Femur (tissue), 1 donor: ENCODE measurements around the gene GADL1.
A peak's percentile ranks its signal among the peaks of the same experiment; 100 is the strongest.

Source experiments
- DNase-seq: peaks from one replicate; pipeline ENCODE4 v3.0.0-alpha.2; 2017

The GADL1 gene

DNA sequence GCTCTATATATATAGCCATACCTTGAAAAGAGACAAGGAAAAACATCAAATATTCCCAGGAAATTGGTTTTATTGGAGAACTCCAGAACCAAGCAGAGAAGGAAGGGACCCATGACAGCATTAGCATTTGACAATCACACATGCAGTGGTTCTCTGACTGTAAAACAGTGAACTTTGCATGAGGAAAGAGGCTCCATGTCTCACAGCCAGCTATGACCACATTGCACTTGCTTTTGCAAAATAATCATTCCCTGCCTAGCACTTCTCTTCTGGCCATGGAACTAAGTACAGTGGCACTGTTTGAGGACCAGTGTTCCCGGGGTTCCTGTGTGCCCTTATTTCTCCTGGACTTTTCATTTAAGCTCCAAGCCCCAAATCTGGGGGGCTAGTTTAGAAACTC, 202.5 kb downstream of the GADL1 start:
- no peak for DNase-seq

DNA sequence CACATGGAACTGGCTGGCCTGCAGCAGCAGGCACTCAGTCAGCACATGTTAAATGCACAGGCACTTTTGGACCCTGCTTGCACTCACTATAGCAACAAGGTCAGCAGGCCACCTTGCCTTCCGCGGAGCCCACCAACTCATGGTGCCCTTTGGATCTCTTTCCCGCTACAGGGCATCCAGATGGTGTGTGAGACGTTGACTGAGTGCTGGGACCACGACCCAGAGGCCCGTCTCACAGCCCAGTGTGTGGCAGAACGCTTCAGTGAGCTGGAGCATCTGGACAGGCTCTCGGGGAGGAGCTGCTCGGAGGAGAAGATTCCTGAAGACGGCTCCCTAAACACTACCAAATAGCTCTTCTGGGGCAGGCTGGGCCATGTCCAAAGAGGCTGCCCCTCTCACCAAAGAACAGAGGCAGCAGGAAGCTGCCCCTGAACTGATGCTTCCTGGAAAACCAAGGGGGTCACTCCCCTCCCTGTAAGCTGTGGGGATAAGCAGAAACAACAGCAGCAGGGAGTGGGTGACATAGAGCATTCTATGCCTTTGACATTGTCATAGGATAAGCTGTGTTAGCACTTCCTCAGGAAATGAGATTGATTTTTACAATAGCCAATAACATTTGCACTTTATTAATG, 203.1 kb downstream of the GADL1 start:
- no peak for DNase-seq

DNA sequence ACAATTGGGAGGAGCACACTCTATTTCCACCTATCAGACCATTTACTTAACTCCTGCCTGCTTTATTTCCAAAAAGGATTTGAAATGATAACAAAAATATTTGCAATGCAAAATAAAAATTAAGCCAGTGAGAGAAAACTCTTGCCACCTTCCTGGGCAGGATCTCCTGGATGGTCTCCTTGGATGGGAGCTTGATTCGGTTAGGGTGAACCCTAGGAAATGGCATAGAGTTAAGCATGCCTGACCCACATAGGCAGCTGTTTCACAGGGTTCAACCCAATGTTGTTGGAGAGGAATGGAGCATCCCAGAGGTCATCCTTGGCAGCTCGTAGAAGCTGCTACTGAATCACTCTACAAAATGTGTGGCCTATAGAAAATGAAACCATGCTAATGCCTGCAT, 204.3 kb downstream of the GADL1 start:
- no peak for DNase-seq

DNA sequence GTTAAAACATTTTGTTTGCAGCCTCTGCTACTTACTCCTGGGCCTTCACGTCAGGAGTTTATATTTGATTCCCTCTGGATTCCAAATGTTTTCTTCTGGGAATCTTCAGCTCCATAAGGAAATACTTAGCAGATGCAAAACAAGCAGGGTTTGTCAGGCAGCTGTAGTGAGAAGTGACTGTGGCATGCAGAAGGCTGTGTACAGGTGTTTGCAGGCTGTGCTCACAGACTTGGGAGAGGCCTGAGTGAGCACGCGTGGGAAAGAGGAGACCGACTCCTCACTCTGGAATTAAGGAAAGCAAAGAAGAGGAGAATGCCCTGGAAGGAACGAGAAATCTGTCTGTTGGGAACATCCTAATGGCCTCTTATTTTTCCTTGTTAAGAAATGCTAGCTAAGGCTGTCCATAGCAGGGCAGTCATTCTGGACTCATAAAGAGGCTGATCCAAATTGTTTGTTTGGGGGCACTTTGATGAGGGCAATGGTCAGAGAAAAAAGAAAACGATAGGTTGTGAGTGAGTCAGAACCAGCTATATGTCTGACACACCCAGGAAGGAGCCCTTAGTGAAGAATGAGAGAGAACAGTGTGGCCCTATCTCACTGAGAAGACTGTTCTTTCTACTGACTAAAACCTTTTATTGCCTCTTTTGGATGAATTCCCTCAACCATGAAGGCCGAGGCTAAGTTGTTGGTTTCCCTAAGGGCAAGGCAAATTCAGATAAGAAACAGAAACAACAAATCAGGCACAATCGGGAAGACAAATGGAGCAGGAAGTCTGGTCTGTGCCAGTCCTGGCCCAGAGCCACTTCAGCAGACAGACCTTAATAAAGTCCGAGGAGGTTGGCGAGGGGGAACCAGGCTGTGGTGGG, 205.5 kb downstream of the GADL1 start:
- DNase-seq = no peak

DNA sequence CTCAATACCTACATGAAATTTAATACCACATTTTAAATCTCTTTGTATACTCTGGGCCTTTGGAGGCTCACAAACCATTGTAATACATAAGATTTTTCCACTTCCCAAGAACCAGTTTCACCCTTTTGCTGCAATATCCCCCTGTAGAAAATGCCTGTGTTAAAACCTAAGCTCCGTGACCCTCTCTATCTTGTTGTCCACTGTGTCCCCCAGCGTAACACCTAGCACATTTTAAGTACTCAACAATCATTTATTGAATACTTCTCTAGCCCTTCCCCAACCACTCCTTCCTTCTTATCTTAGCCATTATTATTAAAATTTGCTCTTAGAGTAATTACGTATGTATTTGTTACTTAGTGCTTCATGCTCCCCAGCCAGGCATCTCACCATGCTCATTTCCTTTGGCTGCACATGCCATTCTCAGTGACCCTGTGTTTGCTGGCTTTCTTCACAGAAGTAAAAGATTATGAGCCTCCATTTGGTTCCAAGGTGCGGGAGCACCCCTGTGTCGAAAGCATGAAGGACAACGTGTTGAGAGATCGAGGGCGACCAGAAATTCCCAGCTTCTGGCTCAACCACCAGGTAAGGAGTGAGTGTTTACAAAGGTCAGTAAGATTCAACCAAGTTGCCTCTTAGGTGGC, 206.4 kb downstream of the GADL1 start:
- no peak for DNase-seq

DNA sequence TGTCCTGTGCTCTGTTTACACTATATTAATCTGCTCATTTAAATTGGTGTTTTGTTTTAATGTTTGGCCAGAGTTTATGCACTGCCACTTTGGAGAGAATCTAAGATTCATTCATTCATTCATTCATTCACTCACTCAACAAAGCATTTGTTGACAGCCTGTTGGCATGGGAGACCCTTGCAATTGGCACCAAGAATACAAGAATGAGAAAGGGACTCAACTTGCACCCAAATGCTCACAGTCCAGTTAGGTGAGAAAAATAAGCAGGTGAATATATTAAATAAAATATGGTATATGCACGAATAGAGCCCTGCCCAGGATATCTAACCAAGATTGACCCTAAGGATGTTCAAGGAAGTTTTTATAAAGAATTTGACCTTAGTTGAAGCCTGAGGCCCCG, 207.7 kb downstream of the GADL1 start:
- no peak for DNase-seq

DNA sequence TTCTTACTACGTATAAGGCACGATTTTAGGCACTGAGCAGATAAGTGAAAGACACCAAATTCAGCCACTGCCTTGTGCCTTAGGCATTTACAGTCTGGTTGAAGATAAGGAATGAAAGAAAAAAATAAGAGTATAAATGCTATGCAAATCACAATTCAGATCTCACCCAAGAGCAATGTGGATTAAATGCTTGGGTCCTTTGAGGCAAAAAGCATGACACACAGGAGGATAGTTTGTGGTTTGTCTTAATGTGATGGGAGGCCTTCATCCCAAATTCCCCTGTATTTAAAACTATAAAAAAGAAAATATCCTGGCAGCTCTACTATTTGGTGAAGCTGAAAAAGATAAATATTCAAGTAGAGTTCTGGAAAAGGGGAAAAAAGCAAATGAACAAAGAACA, 208.3 kb downstream of the GADL1 start:
- DNase-seq = no peak

DNA sequence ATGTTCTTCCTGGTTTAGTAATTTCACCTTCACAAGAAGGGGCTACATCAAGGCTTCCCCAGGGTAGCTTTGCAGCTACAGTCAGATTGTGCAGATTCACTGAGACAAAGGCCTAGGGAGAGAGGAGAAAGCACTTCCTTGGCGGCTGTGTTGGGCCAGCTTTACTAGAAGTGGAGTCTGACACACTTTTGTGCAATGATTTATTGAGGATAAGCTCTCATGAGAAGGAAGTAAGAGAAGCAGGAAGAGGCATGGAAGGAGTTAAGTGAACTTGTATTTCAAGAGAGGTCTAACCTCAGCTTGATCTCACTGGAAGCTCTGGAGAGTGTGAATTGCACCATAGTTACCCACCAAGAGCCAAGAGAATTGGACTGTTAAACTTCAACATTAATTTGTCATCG, 209.2 kb downstream of the GADL1 start:
- no peak for DNase-seq

DNA sequence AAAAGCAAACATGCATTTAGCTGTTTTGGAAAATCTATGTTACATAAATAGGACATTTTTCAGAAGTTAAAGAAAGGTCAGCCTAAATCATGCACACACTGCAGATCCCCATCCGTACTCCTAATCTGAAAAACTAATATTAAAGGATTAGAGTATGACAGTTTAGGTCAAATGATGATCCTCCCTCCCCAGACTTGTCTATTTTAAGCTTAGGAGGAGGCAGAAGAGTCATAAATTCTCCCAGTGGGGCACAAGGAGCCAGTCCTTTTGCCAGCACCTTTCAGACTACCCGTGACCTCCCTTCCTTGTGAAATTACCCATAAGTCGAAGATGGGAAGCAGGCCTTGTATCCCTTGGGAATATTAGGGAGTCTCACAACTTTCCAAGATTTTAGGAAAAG, 210.1 kb downstream of the GADL1 start:
- DNase-seq = no peak

DNA sequence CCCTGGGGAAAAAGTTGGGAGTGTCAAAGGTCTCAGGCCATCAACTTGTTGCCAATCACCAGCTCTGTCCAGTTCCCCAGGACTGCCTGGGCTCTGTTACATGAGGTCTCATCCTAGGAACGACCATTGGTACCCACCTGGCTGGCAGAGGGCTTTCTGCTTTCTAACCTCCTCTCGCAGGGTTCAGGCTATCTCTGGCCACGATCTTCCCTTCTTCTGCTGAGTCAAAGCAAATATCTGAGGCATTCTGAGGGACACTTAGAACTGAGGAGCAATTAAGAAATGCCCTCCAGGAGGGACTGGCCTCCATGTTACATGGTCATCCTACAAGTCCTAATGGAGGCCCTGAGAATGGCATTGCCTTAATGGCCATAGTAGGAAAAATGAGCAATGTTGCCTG, 210.7 kb downstream of the GADL1 start:
- DNase-seq = no peak

DNA sequence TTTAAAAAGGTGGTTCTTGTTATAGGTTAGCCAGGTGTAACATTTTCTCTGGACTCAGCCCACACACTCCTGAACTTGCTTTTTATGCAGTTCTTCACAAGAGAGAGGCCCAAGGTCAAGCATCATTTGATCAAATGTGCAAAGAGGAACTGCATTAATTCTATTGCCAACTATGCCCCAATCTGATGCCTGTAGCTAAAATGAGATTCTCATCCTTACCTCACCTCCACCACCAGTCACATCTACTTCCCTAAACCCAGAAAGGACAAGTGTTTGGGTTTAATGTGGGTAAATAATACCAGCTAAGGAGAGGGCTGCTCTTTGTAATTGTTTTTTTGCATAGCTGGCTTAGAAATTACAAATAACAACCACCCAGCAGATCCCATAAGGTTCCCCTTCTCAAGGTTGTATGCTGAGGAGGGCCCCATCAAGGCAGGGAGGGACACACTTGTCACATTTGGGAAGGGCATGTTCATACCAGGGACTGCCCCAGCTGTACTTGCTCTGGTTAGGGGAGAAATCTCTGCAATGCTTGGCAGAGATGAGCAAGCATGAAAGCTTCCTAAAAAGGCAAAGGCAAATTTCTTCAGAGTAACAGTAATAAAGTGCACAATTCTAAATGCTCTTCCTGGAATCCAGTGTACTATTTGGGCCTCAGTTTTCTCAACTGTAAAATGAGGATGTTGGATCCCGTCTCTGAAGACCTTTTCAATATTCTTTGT, 211.9 kb downstream of the GADL1 start:
- DNase-seq = no peak

DNA sequence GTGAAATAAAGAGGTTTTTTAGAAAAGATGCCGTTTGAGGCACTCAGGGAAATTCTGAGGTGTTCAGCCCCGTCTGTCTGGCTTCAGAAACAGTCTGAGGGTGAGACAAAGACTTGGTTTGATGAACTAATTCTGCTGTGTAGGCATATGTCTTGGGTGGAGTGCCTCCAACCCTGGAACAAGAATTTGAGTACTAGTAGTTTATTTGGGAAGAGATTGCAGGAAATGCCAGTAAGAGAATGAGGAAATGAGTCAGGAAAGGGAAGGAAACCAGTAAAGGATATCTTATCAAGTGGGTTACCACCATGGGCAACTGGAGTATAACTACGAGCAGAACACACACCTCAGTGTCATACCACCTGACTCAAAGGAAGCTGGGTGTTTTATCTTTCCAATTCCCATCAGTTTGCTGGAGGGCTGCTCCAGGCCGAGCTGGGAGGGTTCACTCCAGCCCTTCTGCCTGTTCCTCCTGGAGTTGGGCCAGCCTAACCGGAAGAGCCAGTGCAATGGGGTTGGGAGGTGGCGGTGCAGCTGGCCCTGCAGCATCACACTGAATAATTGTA, 212.7 kb downstream of the GADL1 start:
- peak; percentile 65 for DNase-seq

DNA sequence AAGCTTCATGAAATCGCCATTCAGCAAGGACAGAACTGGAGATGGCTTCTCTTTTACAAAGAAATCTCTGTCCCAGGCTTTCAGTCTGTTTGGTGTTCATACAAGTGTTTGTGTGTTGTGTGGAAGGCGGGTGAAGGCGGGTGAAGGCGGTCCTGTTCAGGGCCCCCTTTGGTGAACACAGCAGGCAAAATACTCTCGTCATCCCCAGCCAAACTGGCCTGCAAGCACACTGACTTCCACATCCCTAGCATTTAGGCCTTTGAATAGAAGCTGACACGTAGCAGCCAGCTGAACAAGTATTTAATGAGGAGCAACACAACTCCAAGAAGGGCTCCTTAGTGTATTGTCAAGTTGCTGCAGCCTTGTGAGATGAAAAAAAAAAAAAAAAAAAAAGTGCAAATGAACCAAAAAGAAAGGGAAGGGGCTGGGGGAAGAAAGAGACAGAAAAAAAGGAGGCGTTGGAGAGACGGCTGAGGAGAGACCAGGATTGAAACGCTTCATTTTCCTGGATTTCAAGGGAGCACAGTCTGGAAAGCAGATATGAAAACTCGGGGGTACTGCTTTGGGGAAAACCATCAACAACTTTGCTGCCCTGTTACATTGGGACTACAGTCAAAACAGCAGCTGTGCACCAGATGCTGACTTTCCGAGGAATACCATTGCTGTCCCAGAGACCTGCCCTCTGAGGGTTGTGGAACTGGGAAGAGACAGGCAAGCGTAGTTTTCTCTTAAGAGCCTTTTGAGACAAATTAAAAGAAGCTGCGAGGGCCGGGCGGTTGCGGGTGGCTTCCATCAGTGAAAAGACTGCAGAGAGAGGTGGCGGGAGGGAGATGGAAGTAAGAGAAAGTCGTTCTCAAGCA, 213.4 kb downstream of the GADL1 start:
- DNase-seq = peak; percentile 85

DNA sequence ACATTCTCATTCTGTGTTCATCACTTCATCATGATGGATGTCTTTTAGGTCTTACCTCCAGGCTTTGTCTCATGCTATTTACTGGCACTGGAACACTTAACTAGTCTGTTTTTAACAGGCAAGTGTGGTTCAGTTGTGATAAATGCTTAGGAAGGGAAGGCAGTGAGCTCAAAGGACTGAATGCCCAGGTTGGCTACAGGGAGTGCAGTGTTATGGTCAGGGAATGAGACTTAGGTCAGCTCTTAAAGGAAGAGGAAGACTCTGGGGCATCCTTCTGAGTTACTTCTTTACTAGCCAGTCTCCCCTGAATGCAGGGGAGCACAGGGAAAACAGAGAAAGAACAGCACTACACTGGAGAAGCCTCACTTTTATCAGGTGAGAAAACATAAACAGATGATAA, 215.4 kb downstream of the GADL1 start:
- no peak for DNase-seq

DNA sequence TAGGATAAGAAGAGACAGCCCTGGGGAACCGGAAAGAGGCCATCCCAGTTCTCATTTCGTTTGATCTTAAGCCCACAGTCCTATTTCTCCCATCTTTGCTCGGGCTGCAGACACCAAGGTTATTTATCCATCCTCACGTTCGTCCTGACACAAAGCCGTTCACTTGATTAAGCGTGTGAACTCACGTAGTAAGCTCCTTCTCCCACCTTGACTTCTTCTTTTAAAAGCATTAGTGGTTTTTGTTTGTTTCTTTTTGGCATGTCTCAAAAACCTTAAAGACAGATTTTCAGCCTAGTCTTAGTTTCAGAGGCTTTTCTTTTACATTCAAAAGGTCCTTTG, 217.1 kb downstream of the GADL1 start:
- no peak for DNase-seq

DNA sequence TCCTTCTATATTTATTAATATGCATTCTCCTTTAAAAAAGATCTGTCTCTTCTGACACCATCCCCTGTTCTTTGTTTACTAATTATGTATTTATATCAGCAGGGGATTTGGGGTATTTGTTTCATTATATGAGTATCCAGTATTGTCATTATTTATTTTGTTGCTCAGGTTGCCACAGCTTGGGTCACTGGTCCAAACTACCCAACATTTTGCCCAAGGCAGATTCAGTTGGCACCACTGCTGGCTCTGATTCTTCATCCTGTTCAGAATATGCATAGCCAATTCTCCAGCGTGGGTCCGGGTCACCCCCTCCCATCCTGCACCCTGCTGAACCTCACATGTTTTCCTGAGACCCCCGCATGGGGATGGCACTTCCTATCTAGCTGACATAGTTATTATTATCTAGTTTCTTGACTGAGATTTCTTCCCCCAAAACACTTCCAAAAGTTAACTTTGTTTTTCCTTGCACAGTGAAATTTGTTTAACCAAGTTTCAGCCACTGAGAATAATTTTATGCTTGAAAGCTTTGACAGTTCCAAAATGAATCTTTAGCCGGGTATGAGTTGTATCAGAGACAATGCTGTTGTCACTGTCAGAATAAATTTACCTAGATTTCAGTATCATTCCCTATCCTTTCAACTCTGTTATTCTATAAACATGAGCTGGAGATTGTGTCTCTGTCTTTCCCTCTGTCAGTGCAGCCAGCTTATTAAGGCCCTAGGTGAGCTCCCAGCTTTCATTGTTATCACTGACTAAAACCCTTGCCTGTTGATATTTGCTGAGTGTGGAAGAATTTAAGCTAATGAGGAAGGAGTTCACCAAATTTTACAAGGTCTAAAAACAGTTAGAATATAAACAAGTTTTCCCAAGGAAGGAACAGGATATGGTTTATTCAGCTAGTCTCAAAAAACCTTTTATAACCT, 217.8 kb downstream of the GADL1 start:
- DNase-seq = no peak
